HCT116 (cell line): ENCODE results near the gene NAT8.
"Not testable (repeated sequence)": the region's sequence is repeated elsewhere in the genome, so short reads cannot be mapped to it uniquely, and the experiment has no call there.

Experiments
- CTCF ChIP-seq, 3 experiments: fragments of 200-600 bp in 1 of 3; sonication (generic) in 1 of 3; IDR thresholded peaks in 2 of 3; conservative IDR thresholded peaks in 1 of 3; 2 replicates each; pipeline ENCODE4 v1.5.1; 2012 to 2017; ENCODE audit warnings: low read depth in 2 of 3, low read length in 2 of 3, antibody characterized with exemption in 1 of 3, borderline replicate concordance in 1 of 3, control low read depth in 1 of 3, mild to moderate bottlenecking in 1 of 3, mixed read lengths in 1 of 3, mixed run types in 1 of 3, moderate library complexity in 1 of 3; ENCODE audit not compliant: insufficient read depth in 1 of 3
- FOSL1 ChIP-seq: IDR thresholded peaks from 2 replicates; pipeline ENCODE4 v1.6.1; 2012; ENCODE audit warnings: low read depth
- POLR2A ChIP-seq: IDR thresholded peaks from 2 replicates; pipeline ENCODE4 v1.7.0; 2011; ENCODE audit warnings: borderline replicate concordance; ENCODE audit not compliant: insufficient read depth, insufficient read length; ENCODE audit errors: extremely low read depth
- POLR2AphosphoS5 ChIP-seq: IDR thresholded peaks from 2 replicates; pipeline ENCODE4 v1.6.1; 2011; ENCODE audit warnings: mild to moderate bottlenecking, low read depth, low read length, moderate library complexity
- YY1 ChIP-seq: IDR thresholded peaks from 2 replicates; pipeline ENCODE4 v1.6.1; 2011; ENCODE audit warnings: low read length, low read depth, moderate library complexity, mild to moderate bottlenecking; ENCODE audit not compliant: insufficient replicate concordance; ENCODE audit errors: extremely low read depth
- TF ChIP-seq, protein P1 (sequence below): IDR thresholded peaks from 2 replicates; pipeline ENCODE4 v1.6.1; 2012; ENCODE audit warnings: low read depth

DNA sequence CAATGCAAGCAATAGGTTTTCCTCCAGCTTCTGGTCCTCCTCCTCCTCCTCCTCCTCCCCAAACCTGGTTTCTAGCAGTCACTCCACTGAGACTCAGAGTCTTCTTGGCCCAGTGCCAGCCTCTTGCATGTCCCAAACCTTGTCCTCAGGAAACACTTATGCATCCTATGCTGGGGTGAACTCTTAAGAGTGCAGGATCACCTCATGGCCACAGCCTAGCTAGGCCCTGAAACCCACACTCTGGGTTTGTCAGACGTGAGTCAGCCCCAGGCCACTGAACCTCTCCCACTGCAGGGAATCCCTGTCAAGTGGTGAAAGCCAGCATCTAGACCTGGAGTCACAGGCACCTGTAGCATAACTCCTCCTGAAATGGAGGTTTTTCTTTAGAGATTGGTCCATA is 42.1 kb upstream of the NAT8 start:
- not testable (repeated sequence) for TF ChIP-seq YY1; POLR2A; FOSL1; POLR2AphosphoS5; CTCF (IDR thresholded peaks at IDR 0.05 in 2 of 3, conservative IDR thresholded peaks at IDR 0.05 in 1 of 3; ENCODE audit: borderline replicate concordance in 1 of 3, insufficient read depth in 1 of 3, low read depth in 2 of 3, low read length in 2 of 3)
- TF ChIP-seq, protein P1, sequence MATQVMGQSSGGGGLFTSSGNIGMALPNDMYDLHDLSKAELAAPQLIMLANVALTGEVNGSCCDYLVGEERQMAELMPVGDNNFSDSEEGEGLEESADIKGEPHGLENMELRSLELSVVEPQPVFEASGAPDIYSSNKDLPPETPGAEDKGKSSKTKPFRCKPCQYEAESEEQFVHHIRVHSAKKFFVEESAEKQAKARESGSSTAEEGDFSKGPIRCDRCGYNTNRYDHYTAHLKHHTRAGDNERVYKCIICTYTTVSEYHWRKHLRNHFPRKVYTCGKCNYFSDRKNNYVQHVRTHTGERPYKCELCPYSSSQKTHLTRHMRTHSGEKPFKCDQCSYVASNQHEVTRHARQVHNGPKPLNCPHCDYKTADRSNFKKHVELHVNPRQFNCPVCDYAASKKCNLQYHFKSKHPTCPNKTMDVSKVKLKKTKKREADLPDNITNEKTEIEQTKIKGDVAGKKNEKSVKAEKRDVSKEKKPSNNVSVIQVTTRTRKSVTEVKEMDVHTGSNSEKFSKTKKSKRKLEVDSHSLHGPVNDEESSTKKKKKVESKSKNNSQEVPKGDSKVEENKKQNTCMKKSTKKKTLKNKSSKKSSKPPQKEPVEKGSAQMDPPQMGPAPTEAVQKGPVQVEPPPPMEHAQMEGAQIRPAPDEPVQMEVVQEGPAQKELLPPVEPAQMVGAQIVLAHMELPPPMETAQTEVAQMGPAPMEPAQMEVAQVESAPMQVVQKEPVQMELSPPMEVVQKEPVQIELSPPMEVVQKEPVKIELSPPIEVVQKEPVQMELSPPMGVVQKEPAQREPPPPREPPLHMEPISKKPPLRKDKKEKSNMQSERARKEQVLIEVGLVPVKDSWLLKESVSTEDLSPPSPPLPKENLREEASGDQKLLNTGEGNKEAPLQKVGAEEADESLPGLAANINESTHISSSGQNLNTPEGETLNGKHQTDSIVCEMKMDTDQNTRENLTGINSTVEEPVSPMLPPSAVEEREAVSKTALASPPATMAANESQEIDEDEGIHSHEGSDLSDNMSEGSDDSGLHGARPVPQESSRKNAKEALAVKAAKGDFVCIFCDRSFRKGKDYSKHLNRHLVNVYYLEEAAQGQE = not testable (repeated sequence)
